A549 (cell line): ENCODE measurements around the gene HHIPL2.
"Not testable (repeated sequence)": the region's sequence is repeated elsewhere in the genome, so short reads cannot be mapped to it uniquely, and the experiment has no call there.

Experiments used
- CEBPB ChIP-seq, 2 experiments: fragments of >200 bp in 1 of 2; sonication (Bioruptor Twin) in 1 of 2; formaldehyde crosslinking in 1 of 2; IDR thresholded peaks; 2 replicates each; pipeline ENCODE4 v1.6.1; 2012 to 2016
- CHD4 ChIP-seq: fragments of 200-600 bp; sonication (generic); IDR thresholded peaks from 2 replicates; pipeline ENCODE4 v1.6.1; 2016; ENCODE audit warnings: antibody characterized with exemption, mild to moderate bottlenecking, borderline replicate concordance
- HDAC2 ChIP-seq: fragments of 200-600 bp; sonication (generic); IDR thresholded peaks from 2 replicates; pipeline ENCODE4 v1.6.1; 2016
- MAZ ChIP-seq: fragments of 150-350 bp; IDR thresholded peaks from 2 replicates; pipeline ENCODE4 v1.6.1; 2014; ENCODE audit warnings: antibody characterized with exemption, low read depth, low read length, borderline replicate concordance
- POLR2A ChIP-seq: IDR thresholded peaks from 2 replicates; pipeline ENCODE4 v1.6.1; 2012; ENCODE audit warnings: mild to moderate bottlenecking, low read length
- POLR2AphosphoS2 ChIP-seq: conservative IDR thresholded peaks from 2 replicates; pipeline ENCODE4 v1.6.1; 2012; ENCODE audit warnings: low read length, improper control_type of control experiment, inconsistent platforms
- RAD21 ChIP-seq, 2 experiments: fragments of >200 bp in 1 of 2; sonication (Bioruptor Twin) in 1 of 2; formaldehyde crosslinking in 1 of 2; IDR thresholded peaks in 1 of 2; conservative IDR thresholded peaks in 1 of 2; 2 replicates in 1 of 2; 3 replicates in 1 of 2; pipeline ENCODE4 v1.6.1; 2012 to 2018; ENCODE audit warnings: inconsistent platforms in 1 of 2
- TF ChIP-seq, protein P1 (sequence below): fragments of 450-650 bp; IDR thresholded peaks from 2 replicates; pipeline ENCODE4 v1.6.1; 2014; ENCODE audit warnings: antibody characterized with exemption

DNA sequence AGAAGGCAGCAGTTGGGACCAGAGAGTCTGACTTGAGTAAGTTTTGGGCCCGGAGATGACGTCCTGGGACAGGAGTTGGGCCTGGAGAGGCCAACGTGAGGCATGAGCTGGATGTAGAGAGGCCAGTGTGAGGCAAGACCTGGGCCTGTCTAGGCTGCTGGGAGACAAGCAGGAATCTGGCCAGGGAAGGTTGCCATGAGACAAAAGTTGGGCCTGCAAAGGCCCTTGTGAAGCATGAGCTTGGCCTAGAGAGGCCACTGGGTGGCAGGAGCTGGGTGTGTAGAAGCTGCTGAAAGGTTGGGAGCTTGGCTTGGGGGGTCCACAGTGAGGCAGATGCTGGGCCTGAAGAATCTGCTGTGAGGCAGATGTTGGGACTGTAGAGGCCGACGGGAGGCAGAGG is 71.5 kb downstream of the HHIPL2 start:
- TF ChIP-seq POLR2A; HDAC2; CEBPB (IDR thresholded peaks at IDR 0.05); MAZ; CHD4; RAD21 (conservative IDR thresholded peaks at IDR 0.05 in 1 of 2, IDR thresholded peaks at IDR 0.05 in 1 of 2); POLR2AphosphoS2: not testable (repeated sequence)
- TF ChIP-seq, protein P1, sequence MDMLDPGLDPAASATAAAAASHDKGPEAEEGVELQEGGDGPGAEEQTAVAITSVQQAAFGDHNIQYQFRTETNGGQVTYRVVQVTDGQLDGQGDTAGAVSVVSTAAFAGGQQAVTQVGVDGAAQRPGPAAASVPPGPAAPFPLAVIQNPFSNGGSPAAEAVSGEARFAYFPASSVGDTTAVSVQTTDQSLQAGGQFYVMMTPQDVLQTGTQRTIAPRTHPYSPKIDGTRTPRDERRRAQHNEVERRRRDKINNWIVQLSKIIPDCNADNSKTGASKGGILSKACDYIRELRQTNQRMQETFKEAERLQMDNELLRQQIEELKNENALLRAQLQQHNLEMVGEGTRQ: not testable (repeated sequence)
